HG03196 (cell line): Measurements from ENCODE around the gene IGSF8.
"Not testable (repeated sequence)": the region's sequence is repeated elsewhere in the genome, so short reads cannot be mapped to it uniquely, and the experiment has no call there.

ENCODE experiments used
- ATAC-seq: cut with Tn5 transposase; IDR thresholded peaks from one replicate; pipeline ENCODE4 v1.9.1; 2021; ENCODE audit not compliant: unreplicated experiment

IGSF8 gene

GRCh38 chr1:160127865-160128523, 29.6 kb upstream of the IGSF8 start:
- ATAC-seq: no peak

- ATAC-seq: no peak
Observed at GRCh38 chr1:160127381-160127780, 29.0 kb upstream of the IGSF8 start.

- ATAC-seq: not testable (repeated sequence)
Observed at GRCh38 chr1:160126342-160126741, 27.9 kb upstream of the IGSF8 start.

- ATAC-seq: no peak
Observed at GRCh38 chr1:160125746-160126145, 27.3 kb upstream of the IGSF8 start.

GRCh38 chr1:160124705-160125478, 26.5 kb upstream of the IGSF8 start:
- ATAC-seq: no peak

- ATAC-seq: no peak
Observed at GRCh38 chr1:160123726-160124125, 25.3 kb upstream of the IGSF8 start.

- no peak for ATAC-seq
Observed at GRCh38 chr1:160122978-160123495, 24.6 kb upstream of the IGSF8 start.

GRCh38 chr1:160121388-160121787, 23.0 kb upstream of the IGSF8 start:
- no peak for ATAC-seq

- ATAC-seq: no peak
Observed at GRCh38 chr1:160120797-160121196, 22.4 kb upstream of the IGSF8 start.

GRCh38 chr1:160118928-160119327, 20.5 kb upstream of the IGSF8 start:
- ATAC-seq: no peak

GRCh38 chr1:160117709-160118183, 19.3 kb upstream of the IGSF8 start:
- ATAC-seq: no peak

GRCh38 chr1:160117300-160117699, 18.9 kb upstream of the IGSF8 start:
- no peak for ATAC-seq

GRCh38 chr1:160116283-160117147, 18.1 kb upstream of the IGSF8 start:
- no peak for ATAC-seq

GRCh38 chr1:160115545-160116282, 17.3 kb upstream of the IGSF8 start, which contains the start of gene ATP1A2:
Gene ATP1A2 (plus strand): TSS chr1:160115759. CDS start chr1:160115862, 103 bp downstream.
- no peak for ATAC-seq

- no peak for ATAC-seq
Observed at GRCh38 chr1:160114085-160114484, 15.7 kb upstream of the IGSF8 start.

GRCh38 chr1:160113407-160113806, 15.0 kb upstream of the IGSF8 start:
- no peak for ATAC-seq

- no peak for ATAC-seq
Observed at GRCh38 chr1:160112357-160112756, 13.9 kb upstream of the IGSF8 start.

GRCh38 chr1:160111462-160111861, 13.0 kb upstream of the IGSF8 start:
- ATAC-seq: not testable (repeated sequence)

GRCh38 chr1:160109686-160110085, 11.3 kb upstream of the IGSF8 start:
- ATAC-seq: no peak

GRCh38 chr1:160108888-160109662, 10.7 kb upstream of the IGSF8 start:
- ATAC-seq: no peak
